ENCODE measurements around the gene TUT7. TPM values are rescaled to one million over a fixed set of nuclear protein-coding genes. Genes with fewer than 3 reads are reported as not detected.

The TUT7 gene
- total RNA-seq, 4 donors from 2014 or later: 36.4 to 65.1 (median 57.4) TPM

DNA sequence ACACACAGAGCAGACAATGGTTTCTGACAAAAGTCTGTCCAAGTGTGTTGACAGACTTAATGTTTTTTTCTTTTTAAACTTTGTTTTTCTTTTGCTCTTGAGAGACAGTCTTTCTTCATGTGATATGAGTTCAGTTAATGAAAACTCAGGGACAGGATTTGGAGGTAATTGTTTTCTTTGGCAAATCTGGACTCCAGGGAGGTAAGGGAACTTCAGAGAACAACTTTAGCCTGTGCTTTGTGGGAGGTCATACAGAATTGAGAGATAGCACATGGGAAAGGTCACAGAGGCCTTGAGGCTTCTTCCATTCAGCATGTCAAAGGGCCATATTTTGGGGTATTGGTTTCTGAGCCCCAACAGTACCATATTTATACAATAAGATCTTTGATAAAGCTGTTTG, 104.1 kb downstream of the TUT7 start:
- TF ChIP-seq, protein P1, sequence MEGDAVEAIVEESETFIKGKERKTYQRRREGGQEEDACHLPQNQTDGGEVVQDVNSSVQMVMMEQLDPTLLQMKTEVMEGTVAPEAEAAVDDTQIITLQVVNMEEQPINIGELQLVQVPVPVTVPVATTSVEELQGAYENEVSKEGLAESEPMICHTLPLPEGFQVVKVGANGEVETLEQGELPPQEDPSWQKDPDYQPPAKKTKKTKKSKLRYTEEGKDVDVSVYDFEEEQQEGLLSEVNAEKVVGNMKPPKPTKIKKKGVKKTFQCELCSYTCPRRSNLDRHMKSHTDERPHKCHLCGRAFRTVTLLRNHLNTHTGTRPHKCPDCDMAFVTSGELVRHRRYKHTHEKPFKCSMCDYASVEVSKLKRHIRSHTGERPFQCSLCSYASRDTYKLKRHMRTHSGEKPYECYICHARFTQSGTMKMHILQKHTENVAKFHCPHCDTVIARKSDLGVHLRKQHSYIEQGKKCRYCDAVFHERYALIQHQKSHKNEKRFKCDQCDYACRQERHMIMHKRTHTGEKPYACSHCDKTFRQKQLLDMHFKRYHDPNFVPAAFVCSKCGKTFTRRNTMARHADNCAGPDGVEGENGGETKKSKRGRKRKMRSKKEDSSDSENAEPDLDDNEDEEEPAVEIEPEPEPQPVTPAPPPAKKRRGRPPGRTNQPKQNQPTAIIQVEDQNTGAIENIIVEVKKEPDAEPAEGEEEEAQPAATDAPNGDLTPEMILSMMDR (IDR thresholded peaks at IDR 0.05; ENCODE audit: low read depth): no peak

DNA sequence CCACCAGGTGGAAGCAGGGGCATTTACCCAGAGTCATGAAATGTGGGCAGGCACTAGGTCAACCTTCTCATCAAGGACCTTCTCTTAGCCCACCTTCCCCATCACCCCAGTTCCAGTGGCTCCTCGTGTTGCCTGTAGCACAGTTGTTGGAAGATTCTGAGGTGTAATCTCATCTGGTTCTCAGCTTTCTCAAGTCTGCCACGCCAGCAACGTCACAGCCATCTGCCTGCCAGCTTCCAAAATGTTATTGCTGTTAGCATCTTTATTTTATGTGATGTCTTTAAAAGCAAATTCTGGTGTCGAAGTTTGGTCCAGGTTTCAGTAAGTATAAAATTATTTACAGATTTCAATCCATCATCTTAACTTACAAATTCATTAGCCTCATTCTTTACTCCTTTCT, 105.5 kb downstream of the TUT7 start:
- TF ChIP-seq, protein P1 (IDR thresholded peaks at IDR 0.05; ENCODE audit: low read depth): no peak

DNA sequence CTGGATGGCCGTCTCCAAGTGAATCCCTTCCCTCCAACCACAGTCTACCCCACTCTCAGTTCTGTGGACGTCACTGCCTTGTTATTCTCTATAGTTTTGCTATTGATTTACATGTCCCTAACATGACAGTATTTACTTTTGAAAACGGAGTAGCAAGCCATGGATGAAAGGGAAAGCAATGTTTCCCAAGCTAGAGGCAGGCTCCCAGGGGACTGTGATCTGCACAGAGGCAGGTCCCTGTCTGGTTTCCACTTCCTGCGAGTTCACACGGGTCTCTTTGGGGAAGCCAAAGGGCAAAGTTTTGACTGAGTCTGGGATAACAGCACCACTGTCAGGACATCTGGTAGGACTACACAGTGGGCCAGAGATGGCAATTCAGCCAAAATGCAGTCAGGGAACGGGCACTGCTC, 107.5 kb downstream of the TUT7 start:
- TF ChIP-seq, protein P1 (IDR thresholded peaks at IDR 0.05; ENCODE audit: low read depth): no peak

DNA sequence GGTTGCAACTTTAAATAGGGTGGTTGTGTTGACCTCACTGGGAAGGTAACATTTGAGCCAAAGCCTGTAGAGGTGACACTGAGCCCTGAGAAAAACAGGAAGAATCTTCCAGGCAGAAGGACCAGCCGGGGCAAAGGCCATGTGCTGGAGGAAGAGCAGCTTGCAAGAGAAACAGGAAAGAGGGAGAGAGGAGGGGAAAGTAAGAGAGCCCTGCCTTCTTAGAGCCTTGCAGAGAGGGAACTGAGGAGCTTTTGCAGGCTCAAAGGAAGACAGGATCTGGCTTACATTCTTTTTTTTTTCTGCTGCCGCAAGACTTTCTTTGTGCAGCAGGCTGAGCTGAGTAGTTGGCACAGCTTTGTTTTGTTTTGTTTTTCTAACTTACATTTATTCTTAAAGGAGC, 112.1 kb downstream of the TUT7 start:
- TF ChIP-seq, protein P1 (IDR thresholded peaks at IDR 0.05; ENCODE audit: low read depth): no peak

DNA sequence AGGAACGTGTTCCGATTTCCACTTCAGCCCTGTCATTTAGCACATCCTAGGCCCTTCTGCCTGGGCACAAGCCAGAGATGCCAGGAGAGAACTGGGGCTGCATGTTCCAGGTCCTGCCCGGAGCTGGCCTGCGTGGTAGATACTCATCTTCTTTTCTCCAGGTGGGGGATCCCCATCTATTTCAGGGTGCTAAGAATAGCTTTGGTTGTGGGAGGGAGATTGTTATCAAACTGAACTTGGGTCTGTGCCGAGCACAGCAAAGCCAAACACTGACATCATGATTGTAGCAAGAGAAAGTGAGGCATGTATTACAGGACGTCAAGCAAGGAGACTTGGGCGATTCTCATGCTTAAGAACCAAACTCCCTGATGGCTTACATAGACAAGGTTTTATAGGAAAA, 113.0 kb downstream of the TUT7 start:
- TF ChIP-seq, protein P1 (IDR thresholded peaks at IDR 0.05; ENCODE audit: low read depth): no peak

DNA sequence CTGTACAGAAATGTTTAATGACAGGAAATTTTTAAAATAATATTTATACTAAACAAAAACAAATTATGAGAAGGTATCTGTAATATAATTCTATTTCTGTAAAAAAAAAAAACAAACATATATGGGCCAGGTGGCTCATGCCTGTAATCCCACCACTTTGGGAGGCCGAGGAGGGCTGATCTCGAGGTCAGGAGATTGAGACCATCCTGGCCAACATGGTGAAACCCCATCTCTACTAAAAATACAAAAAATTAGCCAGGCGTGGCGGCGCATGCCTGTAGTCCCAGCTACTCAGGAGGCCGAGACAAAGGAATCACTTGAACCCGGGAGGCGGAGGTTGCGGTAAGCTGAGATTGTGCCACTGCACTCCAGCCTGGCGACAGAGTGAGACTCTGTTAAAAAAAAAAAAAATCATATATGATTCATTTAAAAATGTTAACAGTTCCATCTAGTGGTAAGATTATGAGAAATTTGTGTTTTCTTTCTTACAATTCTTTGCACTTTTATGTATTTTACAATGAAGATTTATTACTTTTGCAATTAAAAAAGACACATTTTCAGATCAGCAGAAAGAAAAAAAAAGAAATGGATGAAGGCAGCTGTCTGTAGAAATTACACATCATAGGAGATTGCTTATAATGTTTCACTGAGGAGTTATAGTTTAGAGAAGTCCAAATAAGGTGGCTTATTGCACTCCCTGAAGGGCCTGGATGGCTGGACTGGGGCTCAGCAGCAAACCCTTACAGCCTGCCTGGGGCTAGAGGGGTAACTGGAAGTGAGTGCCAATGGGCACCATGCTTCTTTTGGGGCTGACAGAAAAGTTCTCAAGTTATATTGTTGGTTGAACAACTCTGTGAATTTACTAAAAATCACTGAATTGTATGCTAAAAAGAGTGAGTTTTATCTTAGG, 115.1 kb downstream of the TUT7 start:
- TF ChIP-seq, protein P1 (IDR thresholded peaks at IDR 0.05; ENCODE audit: low read depth): no peak

Small RNAs within 50 kb of the gene (small RNA-seq; reads per million reads assigned to genes)
- gene RN7SKP264: not detected

Other genes starting within 250 kb of the TUT7 start
- 1 to 10 TPM in 2 of 4 donors, under 1 TPM in 2; 0.17 to 2.0 (median 1.00) TPM for gene C9orf153, start 94.8 kb downstream of the TUT7 start, total RNA-seq
- gene ISCA1, start 71.9 kb downstream of the TUT7 start, total RNA-seq: 10 to 100 TPM; 38.9 to 96.7 (median 39.8) TPM